Neuronal stem cell (in vitro differentiated cells): ENCODE data around the gene DOCK4.
"Not testable (repeated sequence)": the region's sequence is repeated elsewhere in the genome, so short reads cannot be mapped to it uniquely, and the experiment has no call there.

Source experiments
- DNase-seq: peaks from one replicate; pipeline ENCODE4 v3.0.0-alpha.2; 2013; ENCODE audit warnings: low spot score
- H2AFZ ChIP-seq: one replicate; pipeline ENCODE4 v1.6.1; 2013; ENCODE audit warnings: mild to moderate bottlenecking, low read length, inconsistent platforms
- H2AK5ac ChIP-seq: 2 replicates; pipeline ENCODE4 v1.6.1; 2013; ENCODE audit warnings: low read depth, mild to moderate bottlenecking, inconsistent platforms, low read length, moderate library complexity, mixed read lengths
- H2BK120ac ChIP-seq: 2 replicates; pipeline ENCODE4 v1.6.1; 2013; ENCODE audit warnings: low read depth, mild to moderate bottlenecking, inconsistent platforms, low read length, moderate library complexity, mixed read lengths
- H2BK12ac ChIP-seq: one replicate; pipeline ENCODE4 v1.6.1; 2013; ENCODE audit warnings: low read length, inconsistent platforms
- H2BK15ac ChIP-seq: 2 replicates; pipeline ENCODE4 v1.6.1; 2013; ENCODE audit warnings: mild to moderate bottlenecking, low read length, inconsistent platforms, mixed read lengths
- H2BK5ac ChIP-seq: one replicate; pipeline ENCODE4 v1.6.1; 2013; ENCODE audit warnings: inconsistent platforms, mild to moderate bottlenecking, low read length, moderate library complexity
- H3K14ac ChIP-seq: one replicate; pipeline ENCODE4 v1.6.1; 2013; ENCODE audit warnings: low read length, inconsistent platforms
- H3K18ac ChIP-seq: 2 replicates; pipeline ENCODE4 v1.6.1; 2013; ENCODE audit warnings: low read length, inconsistent platforms
- H3K23ac ChIP-seq: 2 replicates; pipeline ENCODE4 v1.6.1; 2013; ENCODE audit warnings: low read depth, mild to moderate bottlenecking, mixed read lengths, low read length, inconsistent platforms; ENCODE audit not compliant: poor library complexity
- H3K27ac ChIP-seq: replicated peaks from 3 replicates; pipeline ENCODE4 v1.5.1; 2013; ENCODE audit warnings: low read length, inconsistent platforms
- H3K27me3 ChIP-seq, 3 experiments: 2 replicates each; pipeline ENCODE4 v1.6.1; 2013; ENCODE audit warnings: low read length in 3 of 3, mild to moderate bottlenecking in 2 of 3, inconsistent platforms in 1 of 3, low read depth in 1 of 3, mixed read lengths in 1 of 3, moderate library complexity in 1 of 3; ENCODE audit not compliant: control insufficient read depth in 3 of 3, insufficient read depth in 3 of 3
- H3K36me3 ChIP-seq, 2 donors: replicated peaks in 1 of 2; 2 replicates each; pipeline ENCODE4 v1.6.1; 2013; ENCODE audit warnings: low read length in 2 of 2; ENCODE audit not compliant: control insufficient read depth in 2 of 2, insufficient read depth in 2 of 2
- H3K4ac ChIP-seq: 2 replicates; pipeline ENCODE4 v1.6.1; 2013; ENCODE audit warnings: inconsistent platforms, mild to moderate bottlenecking, low read length, moderate library complexity
- H3K4me1 ChIP-seq, 2 donors: 1 replicate in 1 of 2; 2 replicates in 1 of 2; pipeline ENCODE4 v1.6.1; 2013; ENCODE audit warnings: low read length in 2 of 2, low read depth in 1 of 2; ENCODE audit not compliant: control insufficient read depth in 2 of 2, insufficient read depth in 1 of 2
- H3K4me2 ChIP-seq: one replicate; pipeline ENCODE4 v1.6.1; 2013; ENCODE audit warnings: mild to moderate bottlenecking, low read length, inconsistent platforms; ENCODE audit not compliant: insufficient read depth, poor library complexity, severe bottlenecking
- H3K4me3 ChIP-seq, 2 donors: 2 replicates each; pipeline ENCODE4 v1.5.1; 2013; ENCODE audit warnings: low read length in 2 of 2, mild to moderate bottlenecking in 2 of 2, inconsistent platforms in 1 of 2, moderate library complexity in 1 of 2
- H3K79me1 ChIP-seq: one replicate; pipeline ENCODE4 v1.6.1; 2013; ENCODE audit warnings: low read depth, mild to moderate bottlenecking, inconsistent platforms, low read length, moderate library complexity
- H3K9ac ChIP-seq: one replicate; pipeline ENCODE4 v1.6.1; 2013; ENCODE audit warnings: mild to moderate bottlenecking, low read depth, low read length, inconsistent platforms; ENCODE audit not compliant: poor library complexity
- H3K9me3 ChIP-seq, 2 donors: replicated peaks in 1 of 2; 2 replicates each; pipeline versions ENCODE3 to v1.6.1; 2013; ENCODE audit warnings: low read length in 2 of 2, mild to moderate bottlenecking in 2 of 2, inconsistent platforms in 1 of 2, low read depth in 1 of 2, mixed read lengths in 1 of 2, moderate library complexity in 1 of 2; ENCODE audit not compliant: control insufficient read depth in 2 of 2, insufficient read depth in 1 of 2
- H4K8ac ChIP-seq: one replicate; pipeline ENCODE4 v1.6.1; 2013; ENCODE audit warnings: low read depth, mild to moderate bottlenecking, inconsistent platforms, low read length, moderate library complexity
- H4K91ac ChIP-seq: one replicate; pipeline ENCODE4 v1.6.1; 2013; ENCODE audit warnings: low read length, low read depth, mild to moderate bottlenecking, inconsistent platforms; ENCODE audit not compliant: poor library complexity
- WGBS, 2 donors: extraction: QIAGEN DNeasy Blood & Tissue Kit; methylation state at CpG; one replicate each; pipeline ENCODE4 v1.1.7; 2013; ENCODE audit warnings: missing lambda C conversion rate in 2 of 2, mixed read lengths in 1 of 2; ENCODE audit not compliant: insufficient read length in 2 of 2, insufficient replicate concordance in 1 of 2; ENCODE audit errors: extremely low coverage in 2 of 2; 5-methylcytosine and 5-hydroxymethylcytosine counted together

The DOCK4 gene

DNA sequence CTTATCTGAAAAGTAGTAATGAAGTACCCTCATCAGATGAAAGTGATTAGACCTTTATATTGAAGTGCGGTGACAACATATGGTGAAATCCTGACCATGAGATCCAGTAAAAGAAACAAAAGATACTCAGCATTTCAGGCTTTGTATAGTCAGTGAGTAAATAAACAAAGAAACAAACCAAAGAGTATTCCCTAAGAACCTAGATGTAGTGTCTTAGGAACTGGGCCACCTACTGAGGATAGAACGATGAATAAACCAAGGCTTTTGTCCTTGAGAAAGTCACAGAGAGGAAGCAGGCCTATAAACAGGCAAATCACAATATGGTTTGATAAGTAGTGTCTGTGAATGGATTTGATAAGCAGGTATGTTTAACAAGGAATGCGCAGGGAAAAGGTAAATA is 46.5 kb upstream of the DOCK4 start:
- Histone ChIP-seq H2BK12ac (no peak overlapping the region), H2BK120ac (no peak overlapping the region), H3K23ac (no peak overlapping the region), H4K91ac (no peak overlapping the region), H2BK15ac (no peak overlapping the region), H3K18ac (no peak overlapping the region), H2AFZ (no peak overlapping the region), H3K4ac (no peak overlapping the region), H2AK5ac (no peak overlapping the region), H4K8ac (no peak overlapping the region), H3K79me1 (no peaks in the 10 kb centered on the region), H3K4me1 (peaks cover 3 to 6% of the 10 kb centered on the region in 2 donors), H2BK5ac (no peak overlapping the region), H3K4me3 (no peak overlapping the region), H3K27ac (no peak overlapping the region), H3K36me3 (no peaks in the 10 kb centered on the region), H3K9me3 (no peaks in the 10 kb centered on the region), H3K14ac (no peak overlapping the region), H3K9ac (no peak overlapping the region), H3K27me3 (peaks cover 0 to 3% (median 0%) of the 10 kb centered on the region in 3 experiments), H3K4me2 (no peak overlapping the region)
- no peak for DNase-seq
- no CpG with 5 or more reads among the region's 3 CpGs for WGBS, 2 donors

- no peak for DNase-seq
- Histone ChIP-seq H3K27ac (no peak overlapping the region), H3K18ac (no peak overlapping the region)
Observed at GRCh38 chr7:112252141-112252540, 45.9 kb upstream of the DOCK4 start.

GRCh38 chr7:112249967-112250366 is 43.8 kb upstream of the DOCK4 start:
- not testable (repeated sequence) for H3K18ac ChIP-seq, H3K4me2 ChIP-seq, H3K23ac ChIP-seq, H3K4ac ChIP-seq, H3K36me3 ChIP-seq, H2BK12ac ChIP-seq, H3K14ac ChIP-seq, H3K27me3 ChIP-seq, H3K9me3 ChIP-seq, H3K4me3 ChIP-seq, H4K91ac ChIP-seq, DNase-seq, H2AFZ ChIP-seq, H2BK120ac ChIP-seq, H2BK5ac ChIP-seq, H3K79me1 ChIP-seq, H3K9ac ChIP-seq, H3K27ac ChIP-seq, H3K4me1 ChIP-seq, H2BK15ac ChIP-seq, H4K8ac ChIP-seq, H2AK5ac ChIP-seq
- WGBS, 2 donors = no CpG with 5 or more reads among the region's 13 CpGs

More at GRCh38 chr7:112252141-112252540, 45.9 kb upstream of the DOCK4 start:
- no CpG with 5 or more reads among the region's 3 CpGs for WGBS, 2 donors
- Histone ChIP-seq H2AFZ (no peak overlapping the region), H2BK12ac (no peak overlapping the region), H2AK5ac (no peak overlapping the region), H4K8ac (no peak overlapping the region), H3K27me3 (peaks cover 0 to 3% (median 0%) of the 10 kb centered on the region in 3 experiments), H3K4ac (no peak overlapping the region), H2BK15ac (no peak overlapping the region), H3K14ac (no peak overlapping the region), H3K36me3 (no peaks in the 10 kb centered on the region), H3K9me3 (no peaks in the 10 kb centered on the region), H4K91ac (no peak overlapping the region), H3K4me2 (no peak overlapping the region), H3K9ac (no peak overlapping the region), H2BK5ac (no peak overlapping the region), H2BK120ac (no peak overlapping the region), H3K23ac (no peak overlapping the region), H3K4me1 (peaks cover 3 to 6% of the 10 kb centered on the region in 2 donors), H3K79me1 (no peaks in the 10 kb centered on the region), H3K4me3 (no peak overlapping the region)

DNA sequence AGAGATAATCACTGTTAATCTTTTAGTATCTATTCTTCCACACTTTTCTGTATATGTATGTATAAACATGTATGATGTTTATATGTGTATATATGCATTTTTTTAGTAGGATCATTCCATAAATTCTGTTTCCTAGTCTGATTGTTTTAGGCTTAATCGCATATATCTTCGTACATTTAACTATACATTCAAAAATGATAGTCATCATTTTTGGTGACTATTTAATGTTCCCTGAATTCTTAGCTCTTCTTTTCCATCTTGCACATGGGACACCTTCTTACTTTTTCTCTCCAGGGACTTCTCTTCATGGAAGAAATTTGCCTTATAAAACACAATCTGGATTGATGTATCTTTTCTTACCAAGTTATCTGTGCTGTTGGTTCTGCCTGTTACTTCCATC is 42.4 kb upstream of the DOCK4 start:
- Histone ChIP-seq H3K4me2 (no peak overlapping the region), H4K91ac (no peak overlapping the region), H2BK12ac (no peak overlapping the region), H3K18ac (no peak overlapping the region), H3K27me3 (peaks cover 0 to 3% (median 0%) of the 10 kb centered on the region in 3 experiments), H3K36me3 (no peaks in the 10 kb centered on the region), H3K14ac (no peak overlapping the region), H2AFZ (no peak overlapping the region), H3K23ac (no peak overlapping the region), H3K4me1 (peaks cover 0 to 2% of the 10 kb centered on the region in 2 donors), H3K27ac (no peak overlapping the region), H3K9ac (no peak overlapping the region), H3K4ac (no peak overlapping the region), H3K9me3 (no peaks in the 10 kb centered on the region), H2BK15ac (no peak overlapping the region), H2BK5ac (no peak overlapping the region), H2AK5ac (no peak overlapping the region), H2BK120ac (no peak overlapping the region), H3K4me3 (no peak overlapping the region), H4K8ac (no peak overlapping the region), H3K79me1 (no peaks in the 10 kb centered on the region)
- DNase-seq = no peak
- WGBS, 2 donors = no CpG with 5 or more reads among the region's 2 CpGs
